GM21737 (cell line): ENCODE data around the gene CHRNA4.

Experiments
- ATAC-seq: cut with Tn5 transposase; IDR thresholded peaks from one replicate; pipeline ENCODE4 v1.9.1; 2021; ENCODE audit warnings: mild to moderate bottlenecking, moderate library complexity; ENCODE audit not compliant: unreplicated experiment

The CHRNA4 gene

GRCh38 chr20:63379296-63379695, 18.1 kb upstream of the CHRNA4 start:
- no peak for ATAC-seq

GRCh38 chr20:63378626-63379025, 17.5 kb upstream of the CHRNA4 start:
- ATAC-seq: no peak

GRCh38 chr20:63377951-63378381, 16.8 kb upstream of the CHRNA4 start:
- no peak for ATAC-seq

GRCh38 chr20:63377256-63377941, 16.2 kb upstream of the CHRNA4 start:
- ATAC-seq: no peak

- no peak for ATAC-seq
Observed at GRCh38 chr20:63376283-63377250, 15.4 kb upstream of the CHRNA4 start.

GRCh38 chr20:63375438-63375837, 14.3 kb upstream of the CHRNA4 start:
- ATAC-seq: no peak

GRCh38 chr20:63374504-63374903, 13.4 kb upstream of the CHRNA4 start:
- no peak for ATAC-seq

GRCh38 chr20:63373996-63374395, 12.8 kb upstream of the CHRNA4 start:
- ATAC-seq: no peak

GRCh38 chr20:63372971-63373885, 12.1 kb upstream of the CHRNA4 start:
- no peak for ATAC-seq

- ATAC-seq: no peak
Observed at GRCh38 chr20:63371291-63371865, 10.2 kb upstream of the CHRNA4 start.

GRCh38 chr20:63370618-63371187, 9.6 kb upstream of the CHRNA4 start:
- no peak for ATAC-seq

- no peak for ATAC-seq
Observed at GRCh38 chr20:63369724-63370617, 8.8 kb upstream of the CHRNA4 start.

- ATAC-seq: no peak
Observed at GRCh38 chr20:63369024-63369530, 7.9 kb upstream of the CHRNA4 start.

GRCh38 chr20:63368151-63368550, 7.0 kb upstream of the CHRNA4 start:
- no peak for ATAC-seq

GRCh38 chr20:63367446-63368055, 6.4 kb upstream of the CHRNA4 start:
- no peak for ATAC-seq

- no peak for ATAC-seq
Observed at GRCh38 chr20:63366390-63367365, 5.5 kb upstream of the CHRNA4 start.

- no peak for ATAC-seq
Observed at GRCh38 chr20:63365601-63366389, 4.6 kb upstream of the CHRNA4 start.
